Measurements from ENCODE around the gene OAT. TPM values are rescaled to one million over a fixed set of nuclear protein-coding genes. Genes with fewer than 3 reads are reported as not detected.

The OAT gene
- total and polyA plus RNA-seq, 4 donors = 25.1 to 255 (median 69.1) TPM

DNA sequence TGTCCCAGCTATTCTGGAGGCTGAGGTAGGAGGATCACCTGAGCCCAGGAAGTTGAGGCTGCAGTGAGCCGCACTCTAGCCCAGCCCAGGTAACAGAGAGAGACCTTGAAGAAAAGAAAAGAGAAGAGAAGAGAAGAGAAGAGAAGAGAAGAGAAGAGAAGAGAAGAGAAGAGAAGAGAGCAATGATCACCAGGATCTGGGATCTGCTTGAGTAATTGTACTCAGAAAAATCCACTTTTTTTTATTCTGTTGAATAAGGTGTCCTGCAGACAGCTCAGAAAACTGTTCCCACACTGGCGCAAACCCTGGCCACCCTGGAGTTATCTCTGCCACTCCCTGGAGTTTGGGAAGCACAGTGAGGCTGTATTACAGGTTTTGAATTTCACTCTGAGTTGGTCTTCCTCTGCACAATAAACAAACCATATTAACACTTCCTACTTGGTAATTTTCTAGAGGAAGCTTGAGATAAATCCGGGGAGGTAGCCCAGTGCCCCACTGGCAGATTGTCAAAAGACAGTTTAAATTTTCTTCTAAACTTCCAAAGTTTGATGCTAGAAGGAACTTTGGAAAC lies 9.6 kb upstream of the OAT start:
- no peaks in the 10 kb centered on the region for H3K36me3 ChIP-seq (ENCODE audit: control insufficient read depth in 4 of 4, insufficient read depth in 3 of 4, low read depth in 1 of 4, low read length in 3 of 4)
- H3K27ac ChIP-seq (ENCODE audit: low read depth in 1 of 2, low read length in 2 of 2) = no peak overlapping the region
- no peak overlapping the region for H3K4me3 ChIP-seq (ENCODE audit: low read depth in 1 of 3, low read length in 3 of 3)
- no peak for DNase-seq (ENCODE audit: low spot score)
- H3K9ac ChIP-seq (ENCODE audit: low read depth in 1 of 2, low read length in 2 of 2) = no peak overlapping the region
- H3K9me3 ChIP-seq (ENCODE audit: control insufficient read depth in 4 of 4, low read length in 3 of 4) = no peaks in the 10 kb centered on the region
- peaks cover 0 to 17% (median 9%) of the 10 kb centered on the region in 4 donors for H3K4me1 ChIP-seq (ENCODE audit: control insufficient read depth in 4 of 4, insufficient read depth in 4 of 4, low read length in 3 of 4)
- TF ChIP-seq EGR1 (IDR thresholded peaks at IDR 0.05; ENCODE audit: low read depth in 2 of 2) (no peak), FOXA1 (IDR thresholded peaks at IDR 0.05) (no peak), GABPA (IDR thresholded peaks at IDR 0.05 in 1 of 2, conservative IDR thresholded peaks at IDR 0.05 in 1 of 2) (no peak), HNF4A (conservative IDR thresholded peaks at IDR 0.05) (no peak), FOXA2 (IDR thresholded peaks at IDR 0.05) (no peak), SP1 (IDR thresholded peaks at IDR 0.05) (no peak), RAD21 (IDR thresholded peaks at IDR 0.05) (no peak), NR2F2 (IDR thresholded peaks at IDR 0.05) (no peak), RXRA (IDR thresholded peaks at IDR 0.05) (no peak), JUND (IDR thresholded peaks at IDR 0.05) (no peak), YY1 (IDR thresholded peaks at IDR 0.05) (no peak), TAF1 (conservative IDR thresholded peaks at IDR 0.05) (no peak), HNF4G (IDR thresholded peaks at IDR 0.05) (no peak)
- TF ChIP-seq, protein P1, sequence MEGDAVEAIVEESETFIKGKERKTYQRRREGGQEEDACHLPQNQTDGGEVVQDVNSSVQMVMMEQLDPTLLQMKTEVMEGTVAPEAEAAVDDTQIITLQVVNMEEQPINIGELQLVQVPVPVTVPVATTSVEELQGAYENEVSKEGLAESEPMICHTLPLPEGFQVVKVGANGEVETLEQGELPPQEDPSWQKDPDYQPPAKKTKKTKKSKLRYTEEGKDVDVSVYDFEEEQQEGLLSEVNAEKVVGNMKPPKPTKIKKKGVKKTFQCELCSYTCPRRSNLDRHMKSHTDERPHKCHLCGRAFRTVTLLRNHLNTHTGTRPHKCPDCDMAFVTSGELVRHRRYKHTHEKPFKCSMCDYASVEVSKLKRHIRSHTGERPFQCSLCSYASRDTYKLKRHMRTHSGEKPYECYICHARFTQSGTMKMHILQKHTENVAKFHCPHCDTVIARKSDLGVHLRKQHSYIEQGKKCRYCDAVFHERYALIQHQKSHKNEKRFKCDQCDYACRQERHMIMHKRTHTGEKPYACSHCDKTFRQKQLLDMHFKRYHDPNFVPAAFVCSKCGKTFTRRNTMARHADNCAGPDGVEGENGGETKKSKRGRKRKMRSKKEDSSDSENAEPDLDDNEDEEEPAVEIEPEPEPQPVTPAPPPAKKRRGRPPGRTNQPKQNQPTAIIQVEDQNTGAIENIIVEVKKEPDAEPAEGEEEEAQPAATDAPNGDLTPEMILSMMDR (IDR thresholded peaks at IDR 0.05; ENCODE audit: low read depth, low read length, missing input control) = no peak
- TF ChIP-seq, protein P2, sequence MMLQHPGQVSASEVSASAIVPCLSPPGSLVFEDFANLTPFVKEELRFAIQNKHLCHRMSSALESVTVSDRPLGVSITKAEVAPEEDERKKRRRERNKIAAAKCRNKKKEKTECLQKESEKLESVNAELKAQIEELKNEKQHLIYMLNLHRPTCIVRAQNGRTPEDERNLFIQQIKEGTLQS (IDR thresholded peaks at IDR 0.05) = no peak
- TF ChIP-seq, protein P3, sequence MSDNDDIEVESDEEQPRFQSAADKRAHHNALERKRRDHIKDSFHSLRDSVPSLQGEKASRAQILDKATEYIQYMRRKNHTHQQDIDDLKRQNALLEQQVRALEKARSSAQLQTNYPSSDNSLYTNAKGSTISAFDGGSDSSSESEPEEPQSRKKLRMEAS (IDR thresholded peaks at IDR 0.05) = no peak
- TF ChIP-seq, protein P4, sequence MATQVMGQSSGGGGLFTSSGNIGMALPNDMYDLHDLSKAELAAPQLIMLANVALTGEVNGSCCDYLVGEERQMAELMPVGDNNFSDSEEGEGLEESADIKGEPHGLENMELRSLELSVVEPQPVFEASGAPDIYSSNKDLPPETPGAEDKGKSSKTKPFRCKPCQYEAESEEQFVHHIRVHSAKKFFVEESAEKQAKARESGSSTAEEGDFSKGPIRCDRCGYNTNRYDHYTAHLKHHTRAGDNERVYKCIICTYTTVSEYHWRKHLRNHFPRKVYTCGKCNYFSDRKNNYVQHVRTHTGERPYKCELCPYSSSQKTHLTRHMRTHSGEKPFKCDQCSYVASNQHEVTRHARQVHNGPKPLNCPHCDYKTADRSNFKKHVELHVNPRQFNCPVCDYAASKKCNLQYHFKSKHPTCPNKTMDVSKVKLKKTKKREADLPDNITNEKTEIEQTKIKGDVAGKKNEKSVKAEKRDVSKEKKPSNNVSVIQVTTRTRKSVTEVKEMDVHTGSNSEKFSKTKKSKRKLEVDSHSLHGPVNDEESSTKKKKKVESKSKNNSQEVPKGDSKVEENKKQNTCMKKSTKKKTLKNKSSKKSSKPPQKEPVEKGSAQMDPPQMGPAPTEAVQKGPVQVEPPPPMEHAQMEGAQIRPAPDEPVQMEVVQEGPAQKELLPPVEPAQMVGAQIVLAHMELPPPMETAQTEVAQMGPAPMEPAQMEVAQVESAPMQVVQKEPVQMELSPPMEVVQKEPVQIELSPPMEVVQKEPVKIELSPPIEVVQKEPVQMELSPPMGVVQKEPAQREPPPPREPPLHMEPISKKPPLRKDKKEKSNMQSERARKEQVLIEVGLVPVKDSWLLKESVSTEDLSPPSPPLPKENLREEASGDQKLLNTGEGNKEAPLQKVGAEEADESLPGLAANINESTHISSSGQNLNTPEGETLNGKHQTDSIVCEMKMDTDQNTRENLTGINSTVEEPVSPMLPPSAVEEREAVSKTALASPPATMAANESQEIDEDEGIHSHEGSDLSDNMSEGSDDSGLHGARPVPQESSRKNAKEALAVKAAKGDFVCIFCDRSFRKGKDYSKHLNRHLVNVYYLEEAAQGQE (IDR thresholded peaks at IDR 0.05) = no peak
- TF ChIP-seq, protein P5, sequence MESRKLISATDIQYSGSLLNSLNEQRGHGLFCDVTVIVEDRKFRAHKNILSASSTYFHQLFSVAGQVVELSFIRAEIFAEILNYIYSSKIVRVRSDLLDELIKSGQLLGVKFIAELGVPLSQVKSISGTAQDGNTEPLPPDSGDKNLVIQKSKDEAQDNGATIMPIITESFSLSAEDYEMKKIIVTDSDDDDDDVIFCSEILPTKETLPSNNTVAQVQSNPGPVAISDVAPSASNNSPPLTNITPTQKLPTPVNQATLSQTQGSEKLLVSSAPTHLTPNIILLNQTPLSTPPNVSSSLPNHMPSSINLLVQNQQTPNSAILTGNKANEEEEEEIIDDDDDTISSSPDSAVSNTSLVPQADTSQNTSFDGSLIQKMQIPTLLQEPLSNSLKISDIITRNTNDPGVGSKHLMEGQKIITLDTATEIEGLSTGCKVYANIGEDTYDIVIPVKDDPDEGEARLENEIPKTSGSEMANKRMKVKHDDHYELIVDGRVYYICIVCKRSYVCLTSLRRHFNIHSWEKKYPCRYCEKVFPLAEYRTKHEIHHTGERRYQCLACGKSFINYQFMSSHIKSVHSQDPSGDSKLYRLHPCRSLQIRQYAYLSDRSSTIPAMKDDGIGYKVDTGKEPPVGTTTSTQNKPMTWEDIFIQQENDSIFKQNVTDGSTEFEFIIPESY (IDR thresholded peaks at IDR 0.05) = no peak
- 68% methylated on average over 3 of the region's 3 CpGs for WGBS
- no peaks in the 10 kb centered on the region for H3K27me3 ChIP-seq (ENCODE audit: control insufficient read depth in 4 of 4, insufficient read depth in 4 of 4, low read length in 3 of 4)
